ENCODE data around the gene MCC. TPM values are rescaled to one million over a fixed set of nuclear protein-coding genes. Genes with fewer than 3 reads are reported as not detected.

Gene MCC
- total and polyA plus RNA-seq, 2 of the 4 experiments (the other 2 are of a cell fraction), result 5.0 to 20.6 TPM

DNA sequence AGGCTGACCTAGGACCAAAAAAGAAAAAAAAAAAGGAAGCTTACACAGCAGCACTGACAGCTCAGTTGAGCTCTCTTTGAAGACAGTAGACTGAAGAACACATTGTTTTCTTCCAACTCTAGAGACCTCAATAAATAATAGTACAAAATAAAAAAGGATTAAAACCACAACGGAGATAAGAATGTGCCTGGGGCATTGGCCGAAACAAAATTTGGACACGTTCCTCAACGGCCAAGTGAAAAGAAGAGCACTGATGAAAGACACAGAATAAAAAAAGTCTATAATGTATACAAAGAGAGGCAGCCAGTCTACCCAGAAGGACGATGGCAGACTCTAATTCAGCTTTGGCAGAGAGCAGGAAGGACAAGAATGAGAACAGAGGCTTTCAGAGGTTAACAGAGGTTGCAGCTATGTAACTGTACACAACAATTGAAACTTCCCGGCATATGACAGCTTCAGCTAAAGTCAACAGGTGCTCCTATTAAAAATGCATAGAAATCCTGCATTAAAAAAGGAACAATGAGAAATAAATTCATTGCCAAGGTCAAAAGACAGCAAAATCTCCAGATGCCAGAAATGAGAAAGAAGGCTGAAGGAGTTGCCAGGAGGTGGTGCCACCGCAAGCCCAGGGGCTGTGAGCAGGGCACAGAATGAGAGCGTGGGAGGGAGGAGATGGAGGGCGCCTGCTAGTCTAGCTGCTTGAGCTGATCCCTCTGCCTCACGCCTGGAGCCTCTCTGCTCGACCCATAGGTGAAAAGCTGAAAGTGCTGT, 397.7 kb downstream of the MCC start:
- H4K8ac ChIP-seq (ENCODE audit: low read depth in 2 of 2, low read length in 2 of 2), result no peak overlapping the region
- no peak overlapping the region for H2BK15ac ChIP-seq (ENCODE audit: low read depth, low read length)
- H3K18ac ChIP-seq (ENCODE audit: low read depth, low read length), result no peak overlapping the region
- no peak overlapping the region for H4K91ac ChIP-seq (ENCODE audit: insufficient read depth, low read depth, low read length)
- H2AK9ac ChIP-seq (replicated peaks; ENCODE audit: low read depth, low read length, poor library complexity), result no peak overlapping the region
- ChIA-PET CTCF (interaction anchor here (1.3 kb wide), 1 partner anchor 204 kb away, joined by 3 read pairs; no protein-coding TSS in a partner anchor), POLR2A (ENCODE audit: unreplicated experiment) (interaction anchor here (0.6 kb wide), 1 partner anchor 398 kb away, joined by 3 read pairs; the partner anchor contains the start of gene MCC)
- ATAC-seq (ENCODE audit: low read depth), result peak; percentile 43
- H3K36me3 ChIP-seq (ENCODE audit: control insufficient read depth, insufficient read depth, low read length), result peaks cover 21% of the 10 kb centered on the region
- no peak overlapping the region for H2AK5ac ChIP-seq (ENCODE audit: low read depth, low read length)
- no peak for DNase-seq
- H3K27me3 ChIP-seq (ENCODE audit: control insufficient read depth, insufficient read depth, low read length), result no peaks in the 10 kb centered on the region
- peaks cover 4% of the 10 kb centered on the region; the same call in 1 of the 2 replicates for H4K20me1 ChIP-seq (ENCODE audit: insufficient read depth, low read length)
- H3K27ac ChIP-seq (ENCODE audit: insufficient read depth, low read length), result no peak overlapping the region
- dilution Hi-C loops (cut with HindIII; ENCODE audit: low sequenced_read_pairs, unreplicated experiment) (no loop called here), intact Hi-C loops (cut with micrococcal nuclease) (no loop called here), in situ Hi-C loops (cut with MboI; ENCODE audit: low sequenced_read_pairs) (no loop called here)
- peaks cover 9% of the 10 kb centered on the region; the same call in 1 of the 2 replicates for H3K9me1 ChIP-seq (ENCODE audit: insufficient read depth, low read length)
- WGBS, 2 experiments (ENCODE audit: extremely low coverage in 2 of 2, insufficient read length in 1 of 2), result 80% methylated on average over 2 of the region's 11 CpGs; no CpG with 5 or more reads in 1 of the 2 experiments
- H3K4me1 ChIP-seq (ENCODE audit: control insufficient read depth, insufficient read depth, low read length), result peaks cover 6% of the 10 kb centered on the region
- H2BK20ac ChIP-seq (ENCODE audit: low read depth, low read length), result no peak overlapping the region
- H3K4me3 ChIP-seq (ENCODE audit: insufficient read depth, low read depth, low read length), result no peak overlapping the region
- no peaks in the 10 kb centered on the region for H3K79me1 ChIP-seq (ENCODE audit: low read depth in 1 of 2, low read length in 2 of 2)
- no peak overlapping the region for H3K56ac ChIP-seq (ENCODE audit: extremely low read depth, insufficient read depth, low read length)
- H3K4ac ChIP-seq (ENCODE audit: low read depth, low read length), result no peak overlapping the region
- H3K14ac ChIP-seq (replicated peaks; ENCODE audit: low read depth, low read length), result no peak overlapping the region
- TF ChIP-seq FOS (IDR thresholded peaks at IDR 0.05; ENCODE audit: low read depth, low read length) (no peak), MXI1 (IDR thresholded peaks at IDR 0.05; ENCODE audit: borderline replicate concordance, low read depth, low read length) (no peak), RAD21 (IDR thresholded peaks at IDR 0.05; ENCODE audit: low read length) (no peak), USF2 (IDR thresholded peaks at IDR 0.05; ENCODE audit: low read depth, low read length) (no peak), POLR2A (IDR thresholded peaks at IDR 0.05; ENCODE audit: low read depth, low read length) (no peak), RCOR1 (IDR thresholded peaks at IDR 0.05; ENCODE audit: insufficient replicate concordance, low read length) (no peak), SMC3 (IDR thresholded peaks at IDR 0.05; ENCODE audit: low read depth, low read length) (no peak), NFE2L2 (IDR thresholded peaks at IDR 0.05; ENCODE audit: low read depth, low read length) (no peak), MAZ (IDR thresholded peaks at IDR 0.05; ENCODE audit: borderline replicate concordance, low read depth, low read length) (no peak), ELK1 (IDR thresholded peaks at IDR 0.05; ENCODE audit: borderline replicate concordance, low read depth, low read length) (no peak), MAFK (IDR thresholded peaks at IDR 0.05; ENCODE audit: low read depth, low read length) (no peak), CHD1 (IDR thresholded peaks at IDR 0.05; ENCODE audit: low read depth, low read length) (no peak), CEBPB (IDR thresholded peaks at IDR 0.05; ENCODE audit: low read depth, low read length) (no peak)
- TF ChIP-seq, protein P1, sequence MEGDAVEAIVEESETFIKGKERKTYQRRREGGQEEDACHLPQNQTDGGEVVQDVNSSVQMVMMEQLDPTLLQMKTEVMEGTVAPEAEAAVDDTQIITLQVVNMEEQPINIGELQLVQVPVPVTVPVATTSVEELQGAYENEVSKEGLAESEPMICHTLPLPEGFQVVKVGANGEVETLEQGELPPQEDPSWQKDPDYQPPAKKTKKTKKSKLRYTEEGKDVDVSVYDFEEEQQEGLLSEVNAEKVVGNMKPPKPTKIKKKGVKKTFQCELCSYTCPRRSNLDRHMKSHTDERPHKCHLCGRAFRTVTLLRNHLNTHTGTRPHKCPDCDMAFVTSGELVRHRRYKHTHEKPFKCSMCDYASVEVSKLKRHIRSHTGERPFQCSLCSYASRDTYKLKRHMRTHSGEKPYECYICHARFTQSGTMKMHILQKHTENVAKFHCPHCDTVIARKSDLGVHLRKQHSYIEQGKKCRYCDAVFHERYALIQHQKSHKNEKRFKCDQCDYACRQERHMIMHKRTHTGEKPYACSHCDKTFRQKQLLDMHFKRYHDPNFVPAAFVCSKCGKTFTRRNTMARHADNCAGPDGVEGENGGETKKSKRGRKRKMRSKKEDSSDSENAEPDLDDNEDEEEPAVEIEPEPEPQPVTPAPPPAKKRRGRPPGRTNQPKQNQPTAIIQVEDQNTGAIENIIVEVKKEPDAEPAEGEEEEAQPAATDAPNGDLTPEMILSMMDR (conservative IDR thresholded peaks at IDR 0.05; ENCODE audit: low read depth, low read length), result no peak
- no peak overlapping the region for H4K5ac ChIP-seq (ENCODE audit: low read depth, low read length)
- H3K23ac ChIP-seq (ENCODE audit: low read depth, low read length), result no peak overlapping the region
- H3K9ac ChIP-seq (ENCODE audit: low read depth, low read length), result no peak overlapping the region
- no peak overlapping the region for H3K4me2 ChIP-seq (ENCODE audit: low read depth, low read length)
- BruUV-seq (replicated peaks), result no TSS peak
- no peak overlapping the region for H2BK5ac ChIP-seq (ENCODE audit: low read depth, low read length, poor library complexity, severe bottlenecking)
- no peak overlapping the region for H2AFZ ChIP-seq (replicated peaks; ENCODE audit: low read length, poor library complexity)
- H3K9me3 ChIP-seq (ENCODE audit: control insufficient read depth, insufficient read depth, low read length), result no peaks in the 10 kb centered on the region
- H2BK120ac ChIP-seq (ENCODE audit: low read depth, low read length), result no peak overlapping the region
